Caco-2 (cell line): ENCODE data around the gene ERC2. TPM values are rescaled to one million over a fixed set of nuclear protein-coding genes. Genes with fewer than 3 reads are reported as not detected.

ENCODE experiments used
- BruUV-seq: library from RNA; stranded (reverse); fragments of 400-500 nt; replicated peaks from 2 replicates; lab custom pipeline; 2021; lab: Mats Ljungman, UMichigan
- CTCF ChIA-PET: fragments of 300-600 bp; sonication (Branson Sonifier 250); formaldehyde crosslinking; loops from one replicate; lab custom pipeline; 2022; ENCODE audit warnings: antibody characterized with exemption; lab: Charles Lee
- POLR2A ChIA-PET: fragments of 300-600 bp; sonication (Branson Sonifier 250); formaldehyde crosslinking; loops from one replicate; lab custom pipeline; 2022; ENCODE audit warnings: antibody characterized with exemption; lab: Charles Lee
- DNase-seq, 2 experiments: peaks; one replicate each; pipeline versions ENCODE4 v3.0.0 to v3.0.0-alpha.2; 2020 to 2022
- H3K27me3 ChIP-seq: replicated peaks from 2 replicates; pipeline ENCODE4 v1.6.0; 2011; ENCODE audit warnings: low read length; ENCODE audit not compliant: control insufficient read depth, insufficient read depth
- H3K36me3 ChIP-seq: 2 replicates; pipeline ENCODE4 v1.5.1; 2011; ENCODE audit warnings: low read length; ENCODE audit not compliant: control insufficient read depth, insufficient read depth
- H3K4me1 ChIP-seq: fragments of 250-450 bp; sonication (Bioruptor Pico); 2 replicates; pipeline ENCODE4 v1.5.1; 2020; ENCODE audit warnings: mild to moderate bottlenecking
- H3K4me3 ChIP-seq: 2 replicates; pipeline ENCODE4 v1.5.1; 2011; ENCODE audit warnings: low read depth, mild to moderate bottlenecking, control low read depth, low read length
- H3K9me3 ChIP-seq: fragments of 250-450 bp; sonication (Bioruptor Pico); 2 replicates; pipeline ENCODE4 v1.5.1; 2020; ENCODE audit warnings: mild to moderate bottlenecking, moderate library complexity
- H3K27ac Mint-ChIP-seq: one replicate; pipeline ENCODE4 v1.8.0; 2022; ENCODE audit warnings: mixed read lengths; ENCODE audit not compliant: unreplicated experiment
- H3K27me3 Mint-ChIP-seq: one replicate; pipeline ENCODE4 v1.8.0; 2022; ENCODE audit warnings: mixed read lengths; ENCODE audit not compliant: insufficient read depth, unreplicated experiment
- H3K36me3 Mint-ChIP-seq: one replicate; pipeline ENCODE4 v1.8.0; 2022; ENCODE audit warnings: mild to moderate bottlenecking, mixed read lengths; ENCODE audit not compliant: insufficient read depth, unreplicated experiment
- H3K4me1 Mint-ChIP-seq: one replicate; pipeline ENCODE4 v1.8.0; 2022; ENCODE audit warnings: low read depth, mixed read lengths; ENCODE audit not compliant: unreplicated experiment
- H3K4me3 Mint-ChIP-seq: one replicate; pipeline ENCODE4 v1.8.0; 2022; ENCODE audit warnings: mild to moderate bottlenecking, moderate library complexity, mixed read lengths; ENCODE audit not compliant: unreplicated experiment
- H3K9me3 Mint-ChIP-seq: one replicate; pipeline ENCODE4 v1.8.0; 2022; ENCODE audit warnings: mixed read lengths; ENCODE audit not compliant: unreplicated experiment
- intact Hi-C: fragments of 100-400 bp; cut with micrococcal nuclease; formaldehyde crosslinking; loops from one replicate; pipeline ENCODE4 v1.10.0; 2022; ENCODE audit not compliant: unreplicated experiment
- total RNA-seq: library from RNA; stranded (reverse); gene quantifications from 2 replicates; pipeline ENCODE4 v1.2.3, GENCODE V29; 2022
- TF ChIP-seq, protein P1 (sequence below), 2 experiments: fragments of 200-600 bp in 1 of 2; IDR thresholded peaks; 1 replicate in 1 of 2; 2 replicates in 1 of 2; pipeline versions ENCODE4 v1.5.1 to v1.8.0; 2011 to 2022; ENCODE audit warnings: antibody characterized with exemption in 1 of 2, control low read depth in 1 of 2, inconsistent platforms in 1 of 2, low read depth in 1 of 2, low read length in 1 of 2, mild to moderate bottlenecking in 1 of 2, moderate library complexity in 1 of 2; ENCODE audit not compliant: insufficient read depth in 1 of 2, severe bottlenecking in 1 of 2, unreplicated experiment in 1 of 2

Gene ERC2
- total RNA-seq, 1 experiment from 2014 or later = 0.54 TPM

DNA sequence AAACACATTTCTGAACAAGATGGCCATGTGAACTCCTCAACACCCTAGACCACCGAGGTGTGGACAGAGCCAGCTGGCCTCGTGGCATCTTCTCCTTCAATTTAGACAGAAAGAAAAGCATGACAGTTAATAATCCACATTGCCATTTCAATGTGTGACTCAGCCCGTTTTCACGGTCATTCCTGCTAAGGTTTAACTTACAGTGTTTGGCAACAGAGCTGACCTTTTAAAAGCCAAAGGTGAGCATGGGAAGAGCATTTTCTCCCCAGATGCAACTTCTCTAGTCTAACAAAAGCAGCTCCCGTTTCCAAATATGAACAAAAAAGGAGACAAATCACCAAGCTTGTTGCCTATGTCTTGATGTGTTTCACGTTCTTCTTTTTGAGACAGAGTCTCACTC lies 563.6 kb downstream of the ERC2 start:
- Histone ChIP-seq H3K4me1 (no peaks in the 10 kb centered on the region), H3K9me3 (no peaks in the 10 kb centered on the region), H3K27me3 (no peaks in the 10 kb centered on the region), H3K4me3 (no peak overlapping the region), H3K36me3 (no peaks in the 10 kb centered on the region)
- Mint-ChIP-seq H3K36me3 (no peaks in the 10 kb centered on the region), H3K27ac (no peak overlapping the region), H3K9me3 (no peaks in the 10 kb centered on the region), H3K4me1 (no peaks in the 10 kb centered on the region), H3K27me3 (no peaks in the 10 kb centered on the region), H3K4me3 (no peak overlapping the region)
- no peak for DNase-seq
- BruUV-seq = no TSS peak
- CTCF ChIA-PET = no interaction called here
- TF ChIP-seq, protein P1, sequence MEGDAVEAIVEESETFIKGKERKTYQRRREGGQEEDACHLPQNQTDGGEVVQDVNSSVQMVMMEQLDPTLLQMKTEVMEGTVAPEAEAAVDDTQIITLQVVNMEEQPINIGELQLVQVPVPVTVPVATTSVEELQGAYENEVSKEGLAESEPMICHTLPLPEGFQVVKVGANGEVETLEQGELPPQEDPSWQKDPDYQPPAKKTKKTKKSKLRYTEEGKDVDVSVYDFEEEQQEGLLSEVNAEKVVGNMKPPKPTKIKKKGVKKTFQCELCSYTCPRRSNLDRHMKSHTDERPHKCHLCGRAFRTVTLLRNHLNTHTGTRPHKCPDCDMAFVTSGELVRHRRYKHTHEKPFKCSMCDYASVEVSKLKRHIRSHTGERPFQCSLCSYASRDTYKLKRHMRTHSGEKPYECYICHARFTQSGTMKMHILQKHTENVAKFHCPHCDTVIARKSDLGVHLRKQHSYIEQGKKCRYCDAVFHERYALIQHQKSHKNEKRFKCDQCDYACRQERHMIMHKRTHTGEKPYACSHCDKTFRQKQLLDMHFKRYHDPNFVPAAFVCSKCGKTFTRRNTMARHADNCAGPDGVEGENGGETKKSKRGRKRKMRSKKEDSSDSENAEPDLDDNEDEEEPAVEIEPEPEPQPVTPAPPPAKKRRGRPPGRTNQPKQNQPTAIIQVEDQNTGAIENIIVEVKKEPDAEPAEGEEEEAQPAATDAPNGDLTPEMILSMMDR (IDR thresholded peaks at IDR 0.05; ENCODE audit: insufficient read depth in 1 of 2, low read depth in 1 of 2, low read length in 1 of 2, severe bottlenecking in 1 of 2, unreplicated experiment in 1 of 2) = no peak
- POLR2A ChIA-PET = no interaction called here
- intact Hi-C loops = loop anchor here (5.0 kb wide), 1 partner anchor 348 kb away; no protein-coding TSS in a partner anchor

DNA sequence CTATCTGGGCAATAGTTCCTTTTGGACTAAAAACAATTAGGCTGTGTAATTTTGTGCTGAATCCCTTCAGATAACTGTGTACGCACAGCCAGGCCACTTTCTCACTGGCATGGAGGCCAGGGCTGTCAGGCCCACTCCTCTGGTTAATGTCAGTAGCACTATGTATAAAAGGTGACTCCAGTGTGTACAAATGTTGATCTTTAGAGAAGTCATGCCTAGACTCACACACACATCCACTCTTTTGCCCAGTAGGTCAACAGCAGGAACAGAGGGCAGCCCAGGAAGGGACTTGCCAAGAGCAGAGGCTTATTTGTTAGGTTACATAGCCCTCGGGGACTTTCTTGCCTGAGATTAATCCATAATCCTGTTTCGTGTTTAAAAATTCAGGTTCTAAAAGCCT lies 564.6 kb downstream of the ERC2 start:
- Histone ChIP-seq H3K36me3 (no peaks in the 10 kb centered on the region), H3K9me3 (no peaks in the 10 kb centered on the region), H3K27me3 (no peaks in the 10 kb centered on the region), H3K4me3 (no peak overlapping the region), H3K4me1 (no peaks in the 10 kb centered on the region)
- no peaks in the 10 kb centered on the region for H3K36me3 Mint-ChIP-seq
- BruUV-seq = no TSS peak
- H3K27ac Mint-ChIP-seq = no peak overlapping the region
- intact Hi-C loops = loop anchor here (5.0 kb wide), 1 partner anchor 349 kb away; no protein-coding TSS in a partner anchor
- CTCF ChIA-PET = no interaction called here
- no peak overlapping the region for H3K4me3 Mint-ChIP-seq
- TF ChIP-seq, protein P1 (IDR thresholded peaks at IDR 0.05; ENCODE audit: insufficient read depth in 1 of 2, low read depth in 1 of 2, low read length in 1 of 2, severe bottlenecking in 1 of 2, unreplicated experiment in 1 of 2) = no peak
- no peaks in the 10 kb centered on the region for H3K9me3 Mint-ChIP-seq
- no peaks in the 10 kb centered on the region for H3K4me1 Mint-ChIP-seq
- DNase-seq = no peak
- no peaks in the 10 kb centered on the region for H3K27me3 Mint-ChIP-seq
- POLR2A ChIA-PET = no interaction called here

DNA sequence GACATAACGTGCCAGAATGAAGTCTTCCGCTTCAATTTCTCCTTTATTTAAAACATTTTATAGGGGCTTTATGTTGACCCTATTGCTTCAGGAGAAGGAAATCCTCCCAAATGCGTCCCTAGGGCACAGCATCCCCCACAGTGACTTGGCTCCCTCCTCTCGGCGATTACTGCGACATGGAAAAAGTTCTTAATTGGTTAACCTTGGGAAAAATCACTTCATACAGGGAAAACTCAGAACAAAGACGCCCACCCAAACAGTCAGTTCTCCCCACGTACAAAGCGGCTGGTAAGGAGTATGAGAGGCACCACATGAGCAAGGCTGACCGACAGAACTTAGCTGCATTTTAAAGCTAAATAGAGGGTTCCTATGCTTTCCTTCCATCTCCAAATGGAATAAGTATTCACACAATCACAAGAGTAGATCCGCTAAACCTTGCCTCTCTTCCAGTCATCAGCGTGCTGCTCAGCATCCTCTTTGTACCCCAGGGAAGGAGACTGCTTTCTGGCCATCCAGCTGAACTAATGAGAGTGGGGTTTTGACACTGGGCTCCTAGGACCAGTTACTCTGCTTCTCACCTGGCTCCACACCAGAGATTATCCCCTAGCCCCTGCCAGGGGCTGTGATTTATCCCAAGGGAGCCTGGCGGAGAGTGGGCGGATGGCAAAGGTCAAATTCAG lies 565.9 kb downstream of the ERC2 start:
- Mint-ChIP-seq H3K4me3 (no peak overlapping the region), H3K27ac (no peak overlapping the region), H3K27me3 (no peaks in the 10 kb centered on the region), H3K9me3 (no peaks in the 10 kb centered on the region), H3K36me3 (no peaks in the 10 kb centered on the region), H3K4me1 (no peaks in the 10 kb centered on the region)
- Histone ChIP-seq H3K4me3 (no peak overlapping the region), H3K9me3 (no peaks in the 10 kb centered on the region), H3K36me3 (no peaks in the 10 kb centered on the region), H3K4me1 (no peaks in the 10 kb centered on the region), H3K27me3 (no peaks in the 10 kb centered on the region)
- POLR2A ChIA-PET = no interaction called here
- intact Hi-C loops = loop anchor here (5.0 kb wide), 1 partner anchor 350 kb away; no protein-coding TSS in a partner anchor
- no peak for DNase-seq
- TF ChIP-seq, protein P1 (IDR thresholded peaks at IDR 0.05; ENCODE audit: insufficient read depth in 1 of 2, low read depth in 1 of 2, low read length in 1 of 2, severe bottlenecking in 1 of 2, unreplicated experiment in 1 of 2) = no peak
- BruUV-seq = no TSS peak
- CTCF ChIA-PET = no interaction called here
